ENCODE measurements around the gene B9D1. TPM values are rescaled to one million over a fixed set of nuclear protein-coding genes. Genes with fewer than 3 reads are reported as not detected.
A peak's percentile ranks its signal among the peaks of the same experiment; 100 is the strongest.

The B9D1 gene
- total RNA-seq, 2 donors from 2014 or later, result 18.7 to 24.6 TPM

DNA sequence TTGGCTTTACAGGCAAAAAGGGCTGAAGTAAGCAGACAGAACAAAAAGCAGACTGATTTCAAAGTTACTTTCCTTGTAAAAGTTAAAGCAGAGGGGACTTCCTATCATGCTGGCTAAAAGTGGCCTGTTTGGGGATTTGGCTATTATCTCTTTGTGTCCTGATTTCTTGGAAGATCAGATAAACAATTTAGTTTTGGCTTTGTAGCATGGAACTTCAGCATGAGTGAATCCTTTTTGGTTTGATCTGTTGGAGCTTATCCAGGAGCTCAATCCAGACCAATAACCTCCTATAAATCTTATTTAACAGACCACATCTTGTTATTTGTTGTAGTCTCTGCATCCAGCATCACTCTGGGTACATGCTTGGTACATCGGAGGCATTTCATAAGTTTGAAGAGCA lies 39.6 kb upstream of the B9D1 start:
- Histone ChIP-seq H3K4me3 (no peak overlapping the region), H3K4me1 (peaks cover 0 to 19% of the 10 kb centered on the region in 2 donors), H3K9me3 (no peaks in the 10 kb centered on the region), H3K27me3 (no peaks in the 10 kb centered on the region), H3K27ac (no peak overlapping the region), H3K36me3 (no peaks in the 10 kb centered on the region)
- TF ChIP-seq, protein P1, sequence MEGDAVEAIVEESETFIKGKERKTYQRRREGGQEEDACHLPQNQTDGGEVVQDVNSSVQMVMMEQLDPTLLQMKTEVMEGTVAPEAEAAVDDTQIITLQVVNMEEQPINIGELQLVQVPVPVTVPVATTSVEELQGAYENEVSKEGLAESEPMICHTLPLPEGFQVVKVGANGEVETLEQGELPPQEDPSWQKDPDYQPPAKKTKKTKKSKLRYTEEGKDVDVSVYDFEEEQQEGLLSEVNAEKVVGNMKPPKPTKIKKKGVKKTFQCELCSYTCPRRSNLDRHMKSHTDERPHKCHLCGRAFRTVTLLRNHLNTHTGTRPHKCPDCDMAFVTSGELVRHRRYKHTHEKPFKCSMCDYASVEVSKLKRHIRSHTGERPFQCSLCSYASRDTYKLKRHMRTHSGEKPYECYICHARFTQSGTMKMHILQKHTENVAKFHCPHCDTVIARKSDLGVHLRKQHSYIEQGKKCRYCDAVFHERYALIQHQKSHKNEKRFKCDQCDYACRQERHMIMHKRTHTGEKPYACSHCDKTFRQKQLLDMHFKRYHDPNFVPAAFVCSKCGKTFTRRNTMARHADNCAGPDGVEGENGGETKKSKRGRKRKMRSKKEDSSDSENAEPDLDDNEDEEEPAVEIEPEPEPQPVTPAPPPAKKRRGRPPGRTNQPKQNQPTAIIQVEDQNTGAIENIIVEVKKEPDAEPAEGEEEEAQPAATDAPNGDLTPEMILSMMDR (IDR thresholded peaks at IDR 0.05), result no peak
- DNase-seq (ENCODE audit: low spot score), result no peak

DNA sequence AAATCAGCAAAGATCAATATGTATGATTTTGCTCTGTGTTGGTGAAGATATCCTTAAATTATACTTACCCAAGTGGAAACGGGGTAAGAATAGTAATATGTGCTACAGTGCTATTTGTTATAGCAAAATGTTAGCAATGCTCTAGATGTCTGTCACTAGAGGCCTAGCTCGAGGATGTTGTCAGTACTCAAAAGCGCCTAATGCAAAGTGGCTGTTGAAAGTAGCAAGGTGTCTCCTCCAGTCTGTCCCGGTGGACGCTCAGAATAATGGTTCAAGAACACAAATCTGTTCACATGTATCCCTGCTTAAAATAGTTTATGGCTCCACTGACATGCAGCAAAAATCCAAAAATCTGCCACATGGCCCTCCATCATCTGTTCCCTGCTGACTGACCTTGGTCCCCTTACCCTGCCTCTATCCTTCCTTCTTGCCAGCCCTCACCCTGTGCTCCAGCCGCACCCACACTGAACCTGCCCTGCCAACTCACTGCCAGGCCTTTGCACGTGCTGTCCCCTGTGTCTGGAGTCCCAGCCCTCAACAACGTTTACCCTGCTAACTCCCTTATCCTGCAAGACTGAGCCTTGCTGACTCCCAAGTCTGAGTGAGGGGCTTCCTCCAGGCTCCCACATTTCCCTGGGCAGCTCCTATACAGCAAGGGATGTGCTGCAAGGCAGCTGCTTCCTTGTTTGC lies 38.9 kb upstream of the B9D1 start:
- Histone ChIP-seq H3K9me3 (no peaks in the 10 kb centered on the region), H3K4me1 (peaks cover 0 to 19% of the 10 kb centered on the region in 2 donors), H3K27me3 (no peaks in the 10 kb centered on the region), H3K4me3 (no peak overlapping the region), H3K36me3 (no peaks in the 10 kb centered on the region), H3K27ac (no peak overlapping the region)
- TF ChIP-seq, protein P1 (IDR thresholded peaks at IDR 0.05), result no peak
- no peak for DNase-seq (ENCODE audit: low spot score)

- no peaks in the 10 kb centered on the region for H3K27me3 ChIP-seq
- DNase-seq (ENCODE audit: low spot score), result no peak
- peaks cover 0 to 19% of the 10 kb centered on the region in 2 donors for H3K4me1 ChIP-seq
- no peak overlapping the region for H3K4me3 ChIP-seq
- no peak overlapping the region for H3K27ac ChIP-seq
- TF ChIP-seq, protein P1 (IDR thresholded peaks at IDR 0.05), result no peak
- H3K9me3 ChIP-seq, result no peaks in the 10 kb centered on the region
- H3K36me3 ChIP-seq, result no peaks in the 10 kb centered on the region
Measured at GRCh38 chr17:19399750-19400450, 37.4 kb upstream of the B9D1 start.

GRCh38 chr17:19398301-19399181 lies 36.0 kb upstream of the B9D1 start:
- DNase-seq (ENCODE audit: low spot score), result peak; percentile 84
- no peaks in the 10 kb centered on the region for H3K9me3 ChIP-seq
- no peaks in the 10 kb centered on the region for H3K36me3 ChIP-seq
- no peak overlapping the region for H3K4me3 ChIP-seq
- H3K27me3 ChIP-seq, result no peaks in the 10 kb centered on the region
- peaks cover 0 to 19% of the 10 kb centered on the region in 2 donors for H3K4me1 ChIP-seq
- TF ChIP-seq, protein P1 (IDR thresholded peaks at IDR 0.05), result no peak
- H3K27ac ChIP-seq, result peak overlapping the region; percentile 15 to 27

- Histone ChIP-seq H3K9me3 (no peaks in the 10 kb centered on the region), H3K27ac (peak overlapping the region; percentile 15 to 27), H3K36me3 (no peaks in the 10 kb centered on the region), H3K4me1 (peaks cover 0 to 19% of the 10 kb centered on the region in 2 donors), H3K4me3 (no peak overlapping the region), H3K27me3 (no peaks in the 10 kb centered on the region)
- no peak for DNase-seq (ENCODE audit: low spot score)
- TF ChIP-seq, protein P1 (IDR thresholded peaks at IDR 0.05), result no peak
Measured at GRCh38 chr17:19397556-19398041, 35.1 kb upstream of the B9D1 start.
